ENCODE data around the gene PLCB3.

The PLCB3 gene

DNA sequence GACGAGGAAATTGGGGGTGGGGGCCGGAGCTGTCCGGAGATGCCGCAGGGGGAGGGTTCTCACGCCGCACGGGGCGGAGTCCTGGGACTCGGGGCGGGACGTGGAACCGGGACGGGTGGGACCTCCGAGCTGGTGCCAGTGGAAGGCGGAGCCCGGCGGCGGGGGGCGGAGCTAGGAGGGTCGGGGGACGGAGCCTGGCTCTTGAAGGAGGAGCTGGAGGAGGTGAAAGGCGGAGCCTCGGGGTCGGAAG lies 10.2 kb upstream of the PLCB3 start:
- TF ChIP-seq, protein P1, sequence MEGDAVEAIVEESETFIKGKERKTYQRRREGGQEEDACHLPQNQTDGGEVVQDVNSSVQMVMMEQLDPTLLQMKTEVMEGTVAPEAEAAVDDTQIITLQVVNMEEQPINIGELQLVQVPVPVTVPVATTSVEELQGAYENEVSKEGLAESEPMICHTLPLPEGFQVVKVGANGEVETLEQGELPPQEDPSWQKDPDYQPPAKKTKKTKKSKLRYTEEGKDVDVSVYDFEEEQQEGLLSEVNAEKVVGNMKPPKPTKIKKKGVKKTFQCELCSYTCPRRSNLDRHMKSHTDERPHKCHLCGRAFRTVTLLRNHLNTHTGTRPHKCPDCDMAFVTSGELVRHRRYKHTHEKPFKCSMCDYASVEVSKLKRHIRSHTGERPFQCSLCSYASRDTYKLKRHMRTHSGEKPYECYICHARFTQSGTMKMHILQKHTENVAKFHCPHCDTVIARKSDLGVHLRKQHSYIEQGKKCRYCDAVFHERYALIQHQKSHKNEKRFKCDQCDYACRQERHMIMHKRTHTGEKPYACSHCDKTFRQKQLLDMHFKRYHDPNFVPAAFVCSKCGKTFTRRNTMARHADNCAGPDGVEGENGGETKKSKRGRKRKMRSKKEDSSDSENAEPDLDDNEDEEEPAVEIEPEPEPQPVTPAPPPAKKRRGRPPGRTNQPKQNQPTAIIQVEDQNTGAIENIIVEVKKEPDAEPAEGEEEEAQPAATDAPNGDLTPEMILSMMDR (IDR thresholded peaks at IDR 0.05; ENCODE audit: insufficient read depth, low read depth, low read length, missing control alignments), result no peak
- peak overlapping the region; percentile 76 for H3K4me3 ChIP-seq (ENCODE audit: low read depth, low read length)
- DNase-seq (ENCODE audit: low read depth), result peak; percentile 100

DNA sequence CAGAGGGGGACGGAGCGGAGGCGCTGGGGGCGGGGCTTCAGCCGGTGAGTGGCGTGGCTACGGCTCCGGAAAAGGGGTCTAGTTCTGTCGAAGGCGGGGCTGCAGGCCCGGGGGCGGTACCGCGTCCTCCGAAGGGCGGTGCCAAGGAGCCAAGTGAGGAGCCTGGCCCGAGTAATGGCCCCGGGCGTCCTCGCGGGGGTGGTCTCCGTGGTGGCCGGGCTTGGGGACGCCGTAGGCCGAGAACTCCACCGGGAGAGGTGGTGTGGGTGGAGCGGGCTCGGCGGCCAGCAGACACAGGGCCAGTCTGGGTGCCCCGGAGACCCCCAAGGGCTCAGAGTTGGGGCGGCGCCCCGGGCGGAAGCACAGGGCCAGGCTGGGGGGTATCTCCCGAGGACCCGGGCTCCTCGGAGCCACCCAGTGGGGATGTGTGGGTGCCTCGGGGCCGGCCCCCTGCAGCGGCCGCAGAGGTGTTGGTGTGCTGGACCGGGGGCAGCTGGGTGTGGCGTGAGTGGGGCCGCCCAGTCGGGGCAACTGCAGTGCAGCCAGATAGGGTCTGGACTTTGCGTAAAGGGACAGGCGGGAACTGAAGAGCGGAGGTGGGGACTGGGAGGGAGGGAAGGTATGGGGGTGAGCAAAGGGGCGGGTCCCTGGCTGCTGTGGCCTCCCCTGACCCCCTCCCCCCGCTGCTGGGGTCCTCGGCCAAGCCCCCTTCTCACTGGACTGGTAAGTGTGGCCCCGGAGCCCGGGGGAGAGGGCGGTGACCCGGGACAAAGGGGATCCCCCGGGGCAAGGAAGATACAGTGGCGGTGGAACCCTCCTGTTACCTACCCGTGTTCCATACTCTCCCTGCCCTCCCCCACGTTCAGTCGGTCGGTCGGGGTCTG lies 9.6 kb upstream of the PLCB3 start:
- TF ChIP-seq, protein P1 (IDR thresholded peaks at IDR 0.05; ENCODE audit: insufficient read depth, low read depth, low read length, missing control alignments), result no peak
- H3K4me3 ChIP-seq (ENCODE audit: low read depth, low read length), result peak overlapping the region; percentile 89
- peak; percentile 69 for DNase-seq (ENCODE audit: low read depth)

DNA sequence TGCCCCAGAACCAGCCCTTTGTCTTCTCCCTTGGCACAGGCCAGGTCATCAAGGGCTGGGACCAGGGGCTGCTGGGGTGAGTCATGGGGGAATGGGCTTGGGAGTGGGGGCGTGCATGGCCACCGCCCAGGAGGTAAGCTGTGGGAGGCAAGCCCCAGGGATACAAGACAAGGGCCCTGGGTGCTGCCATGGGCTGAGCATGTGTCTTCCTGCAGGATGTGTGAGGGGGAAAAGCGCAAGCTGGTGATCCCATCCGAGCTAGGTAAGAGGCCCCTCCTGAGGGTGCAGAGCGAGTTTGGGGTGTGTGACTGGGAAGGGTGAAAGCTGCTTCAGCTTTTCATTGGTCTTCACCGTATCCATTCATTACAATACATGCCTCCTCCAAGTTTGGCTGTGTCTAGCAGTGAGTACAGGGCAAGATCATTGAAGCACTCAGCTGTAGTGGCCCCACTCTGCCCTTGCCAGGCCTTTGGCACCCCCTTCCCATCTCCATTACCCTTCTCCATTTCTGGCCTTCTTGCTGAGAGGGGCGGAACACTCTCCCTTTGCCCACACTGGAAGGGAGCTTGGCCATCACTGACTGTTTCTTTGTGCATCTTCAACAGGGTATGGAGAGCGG lies 8.0 kb upstream of the PLCB3 start:
- no peak overlapping the region for H3K4me3 ChIP-seq (ENCODE audit: low read depth, low read length)
- TF ChIP-seq, protein P1 (IDR thresholded peaks at IDR 0.05; ENCODE audit: insufficient read depth, low read depth, low read length, missing control alignments), result no peak

DNA sequence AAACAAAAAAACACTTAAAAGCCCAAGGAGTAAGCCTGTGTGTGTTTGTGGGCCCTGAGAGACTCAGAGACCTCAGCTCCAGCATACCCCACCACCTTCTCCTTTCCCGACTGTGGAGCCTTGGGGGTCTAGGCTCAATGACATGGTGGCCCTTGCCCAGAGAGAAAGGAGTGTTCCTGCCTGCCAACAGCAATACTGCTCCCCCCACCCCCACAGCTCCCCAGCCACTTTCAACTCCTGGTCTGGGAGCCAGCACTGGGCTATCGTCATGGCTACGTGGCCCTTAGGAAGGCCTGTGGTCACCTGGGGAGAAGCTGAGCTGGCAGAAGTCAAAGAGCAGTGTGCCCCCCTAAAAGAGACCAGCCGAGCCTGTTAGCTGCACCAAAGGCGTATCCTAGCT lies 7.2 kb upstream of the PLCB3 start:
- no peak for DNase-seq (ENCODE audit: low read depth)

More for the DNA sequence above, 8.0 kb upstream of the PLCB3 start:
- DNase-seq (ENCODE audit: low read depth), result no peak

DNA sequence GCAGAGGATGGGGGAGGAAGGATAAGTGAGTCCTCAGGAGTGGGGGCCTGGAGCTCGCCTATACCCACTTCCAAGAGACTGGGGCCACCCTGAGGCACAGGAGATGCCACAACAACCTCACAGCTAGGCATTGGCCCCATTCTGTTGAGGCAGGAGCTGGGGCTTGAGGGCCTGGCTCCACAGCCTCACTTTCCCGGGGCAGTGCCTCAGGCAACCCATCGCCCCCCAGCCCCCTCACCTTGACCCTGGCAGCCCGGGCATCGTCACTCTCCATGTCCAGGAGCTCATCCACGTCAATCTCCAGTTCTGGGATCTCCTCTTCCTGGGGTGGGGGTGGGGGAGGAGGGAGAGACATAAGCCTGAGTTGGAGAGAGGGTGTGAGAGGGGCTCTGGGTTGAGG lies 6.4 kb upstream of the PLCB3 start:
- TF ChIP-seq, protein P1 (IDR thresholded peaks at IDR 0.05; ENCODE audit: insufficient read depth, low read depth, low read length, missing control alignments), result no peak
- H3K4me3 ChIP-seq (ENCODE audit: low read depth, low read length), result peak overlapping the region; percentile 73
- DNase-seq (ENCODE audit: low read depth), result no peak

More for the DNA sequence above, 7.2 kb upstream of the PLCB3 start:
- H3K4me3 ChIP-seq (ENCODE audit: low read depth, low read length), result no peak overlapping the region
- TF ChIP-seq, protein P1 (IDR thresholded peaks at IDR 0.05; ENCODE audit: insufficient read depth, low read depth, low read length, missing control alignments), result no peak

DNA sequence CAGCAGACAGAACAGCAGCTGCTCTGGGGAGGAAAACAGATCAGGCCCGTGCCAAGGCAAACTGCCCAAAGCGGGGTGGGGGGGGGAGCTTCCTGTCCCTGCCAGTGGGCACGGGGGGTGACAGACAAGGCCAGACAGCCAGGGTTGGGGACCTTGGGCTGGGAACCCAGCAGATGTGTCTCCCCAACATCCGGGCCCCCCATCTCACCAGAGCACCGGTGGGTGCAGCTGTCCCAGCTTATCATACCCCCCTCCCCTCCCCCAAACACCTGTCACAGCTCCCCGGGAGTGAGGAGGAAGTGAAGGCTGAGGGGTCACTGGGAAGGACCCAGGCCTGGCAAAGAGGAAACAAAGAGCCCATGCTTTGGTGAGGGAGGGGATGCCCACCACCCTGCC lies 5.9 kb upstream of the PLCB3 start:
- DNase-seq (ENCODE audit: low read depth), result peak; percentile 53
- H3K4me3 ChIP-seq (ENCODE audit: low read depth, low read length), result peak overlapping the region; percentile 73
- TF ChIP-seq, protein P1 (IDR thresholded peaks at IDR 0.05; ENCODE audit: insufficient read depth, low read depth, low read length, missing control alignments), result no peak
